Endometrial microvascular endothelial cells (primary cell): ENCODE results near the gene HECW1. TPM values are rescaled to one million over a fixed set of nuclear protein-coding genes. Genes with fewer than 3 reads are reported as not detected.

Source experiments
- in situ Hi-C: cut with HindIII; loops from 2 replicates; pipeline ENCODE4 v1.10.0; 2017; ENCODE audit warnings: low sequenced_read_pairs, low pct_unique_long_range_greater_than_20kb; ENCODE audit errors: inconsistent ontology term
- total RNA-seq: library from RNA; depleted of rRNA; stranded (reverse); fragments of >200 nt; gene quantifications from one replicate; pipeline ENCODE4 v1.2.3, GENCODE V29; 2015; ENCODE audit errors: inconsistent ontology term

Gene HECW1
- total RNA-seq, 1 donor from 2014 or later, result not detected

GRCh38 chr7:43384616-43385308 is 272.3 kb downstream of the HECW1 start:
- in situ Hi-C loops, result no loop called here

GRCh38 chr7:43385309-43385680 is 272.8 kb downstream of the HECW1 start:
- in situ Hi-C loops, result no loop called here

- in situ Hi-C loops, result no loop called here
Observed at GRCh38 chr7:43385856-43386255, 273.4 kb downstream of the HECW1 start.

- in situ Hi-C loops, result no loop called here
Observed at GRCh38 chr7:43387932-43388331, 275.5 kb downstream of the HECW1 start.

GRCh38 chr7:43390576-43390975 is 278.1 kb downstream of the HECW1 start:
- in situ Hi-C loops, result no loop called here

- in situ Hi-C loops, result no loop called here
Observed at GRCh38 chr7:43391518-43391917, 279.1 kb downstream of the HECW1 start.

- in situ Hi-C loops, result no loop called here
Observed at GRCh38 chr7:43392638-43393330, 280.3 kb downstream of the HECW1 start.

- in situ Hi-C loops, result no loop called here
Observed at GRCh38 chr7:43394441-43395130, 282.1 kb downstream of the HECW1 start.

- in situ Hi-C loops, result no loop called here
Observed at GRCh38 chr7:43395351-43395750, 282.9 kb downstream of the HECW1 start.

GRCh38 chr7:43396187-43396740 is 283.8 kb downstream of the HECW1 start:
- in situ Hi-C loops, result no loop called here

GRCh38 chr7:43398831-43399230 is 286.4 kb downstream of the HECW1 start:
- in situ Hi-C loops, result no loop called here

- in situ Hi-C loops, result no loop called here
Observed at GRCh38 chr7:43405948-43406347, 293.5 kb downstream of the HECW1 start.

GRCh38 chr7:43406961-43407360 is 294.5 kb downstream of the HECW1 start:
- in situ Hi-C loops, result no loop called here

- in situ Hi-C loops, result no loop called here
Observed at GRCh38 chr7:43408981-43409380, 296.5 kb downstream of the HECW1 start.

GRCh38 chr7:43417455-43417854 is 305.0 kb downstream of the HECW1 start:
- in situ Hi-C loops, result no loop called here

GRCh38 chr7:43430411-43430810 is 318.0 kb downstream of the HECW1 start:
- in situ Hi-C loops, result no loop called here

GRCh38 chr7:43431020-43431595 is 318.7 kb downstream of the HECW1 start:
- in situ Hi-C loops, result no loop called here

- in situ Hi-C loops, result no loop called here
Observed at GRCh38 chr7:43433639-43434038, 321.2 kb downstream of the HECW1 start.

GRCh38 chr7:43437001-43437400 is 324.6 kb downstream of the HECW1 start:
- in situ Hi-C loops, result no loop called here
